Loucy (cell line): Measurements from ENCODE around the gene CRABP2.

Experiments
- EZH2phosphoT487 ChIP-seq: fragments of 200-600 bp; IDR thresholded peaks from 2 replicates; pipeline ENCODE4 v1.6.1; 2018; ENCODE audit warnings: antibody characterized with exemption, mild to moderate bottlenecking, moderate library complexity, borderline replicate concordance
- TF ChIP-seq, protein P1 (sequence below): fragments of 200-600 bp; sonication (generic); conservative IDR thresholded peaks from 2 replicates; pipeline ENCODE4 v1.5.1; 2014; ENCODE audit warnings: mild to moderate bottlenecking, antibody characterized with exemption, low read length

GRCh38 chr1:156659661-156659987, 45.8 kb downstream of the CRABP2 start:
- TF ChIP-seq, protein P1, sequence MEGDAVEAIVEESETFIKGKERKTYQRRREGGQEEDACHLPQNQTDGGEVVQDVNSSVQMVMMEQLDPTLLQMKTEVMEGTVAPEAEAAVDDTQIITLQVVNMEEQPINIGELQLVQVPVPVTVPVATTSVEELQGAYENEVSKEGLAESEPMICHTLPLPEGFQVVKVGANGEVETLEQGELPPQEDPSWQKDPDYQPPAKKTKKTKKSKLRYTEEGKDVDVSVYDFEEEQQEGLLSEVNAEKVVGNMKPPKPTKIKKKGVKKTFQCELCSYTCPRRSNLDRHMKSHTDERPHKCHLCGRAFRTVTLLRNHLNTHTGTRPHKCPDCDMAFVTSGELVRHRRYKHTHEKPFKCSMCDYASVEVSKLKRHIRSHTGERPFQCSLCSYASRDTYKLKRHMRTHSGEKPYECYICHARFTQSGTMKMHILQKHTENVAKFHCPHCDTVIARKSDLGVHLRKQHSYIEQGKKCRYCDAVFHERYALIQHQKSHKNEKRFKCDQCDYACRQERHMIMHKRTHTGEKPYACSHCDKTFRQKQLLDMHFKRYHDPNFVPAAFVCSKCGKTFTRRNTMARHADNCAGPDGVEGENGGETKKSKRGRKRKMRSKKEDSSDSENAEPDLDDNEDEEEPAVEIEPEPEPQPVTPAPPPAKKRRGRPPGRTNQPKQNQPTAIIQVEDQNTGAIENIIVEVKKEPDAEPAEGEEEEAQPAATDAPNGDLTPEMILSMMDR, result no peak
- TF ChIP-seq EZH2phosphoT487, result no peak
